Endothelial cell (in vitro differentiated cells): Measurements from ENCODE around the gene FAM9C. TPM values are rescaled to one million over a fixed set of nuclear protein-coding genes. Genes with fewer than 3 reads are reported as not detected.

Experiments used
- DNase-seq: peaks from one replicate; pipeline ENCODE4 v3.0.0; 2021; ENCODE audit warnings: low spot score
- H3K27ac Mint-ChIP-seq: one replicate; pipeline ENCODE4 v1.8.0; 2021; ENCODE audit warnings: mixed read lengths, inconsistent platforms; ENCODE audit not compliant: unreplicated experiment
- H3K27me3 Mint-ChIP-seq: one replicate; pipeline ENCODE4 v1.8.0; 2021; ENCODE audit warnings: mild to moderate bottlenecking, moderate library complexity, mixed read lengths, inconsistent platforms; ENCODE audit not compliant: unreplicated experiment
- H3K36me3 Mint-ChIP-seq: one replicate; pipeline ENCODE4 v1.8.0; 2021; ENCODE audit warnings: mild to moderate bottlenecking, low read depth, mixed read lengths, inconsistent platforms; ENCODE audit not compliant: unreplicated experiment
- H3K4me1 Mint-ChIP-seq: one replicate; pipeline ENCODE4 v1.8.0; 2021; ENCODE audit warnings: mild to moderate bottlenecking, mixed read lengths, inconsistent platforms; ENCODE audit not compliant: unreplicated experiment
- H3K4me3 Mint-ChIP-seq: one replicate; pipeline ENCODE4 v1.8.0; 2021; ENCODE audit warnings: mild to moderate bottlenecking, mixed read lengths, inconsistent platforms; ENCODE audit not compliant: unreplicated experiment
- H3K9me3 Mint-ChIP-seq: one replicate; pipeline ENCODE4 v1.8.0; 2021; ENCODE audit warnings: mixed read lengths, inconsistent platforms; ENCODE audit not compliant: unreplicated experiment
- CTCF ChIP-seq: fragments of 200-600 bp; sonication (generic); IDR thresholded peaks from one replicate; pipeline ENCODE4 v1.5.0; 2021; ENCODE audit warnings: antibody characterized with exemption; ENCODE audit not compliant: unreplicated experiment
- total RNA-seq: library from RNA; stranded (reverse); fragmentation: NEBNext Ultra II Directional; extraction: Animal tissue kit (Norgen Biotek cat#: 25700); gene quantifications from one replicate; pipeline ENCODE4 v1.2.1, GENCODE V29; 2021; ENCODE audit not compliant: unreplicated experiment

FAM9C gene
- total RNA-seq, 1 donor from 2014 or later, result not detected

DNA sequence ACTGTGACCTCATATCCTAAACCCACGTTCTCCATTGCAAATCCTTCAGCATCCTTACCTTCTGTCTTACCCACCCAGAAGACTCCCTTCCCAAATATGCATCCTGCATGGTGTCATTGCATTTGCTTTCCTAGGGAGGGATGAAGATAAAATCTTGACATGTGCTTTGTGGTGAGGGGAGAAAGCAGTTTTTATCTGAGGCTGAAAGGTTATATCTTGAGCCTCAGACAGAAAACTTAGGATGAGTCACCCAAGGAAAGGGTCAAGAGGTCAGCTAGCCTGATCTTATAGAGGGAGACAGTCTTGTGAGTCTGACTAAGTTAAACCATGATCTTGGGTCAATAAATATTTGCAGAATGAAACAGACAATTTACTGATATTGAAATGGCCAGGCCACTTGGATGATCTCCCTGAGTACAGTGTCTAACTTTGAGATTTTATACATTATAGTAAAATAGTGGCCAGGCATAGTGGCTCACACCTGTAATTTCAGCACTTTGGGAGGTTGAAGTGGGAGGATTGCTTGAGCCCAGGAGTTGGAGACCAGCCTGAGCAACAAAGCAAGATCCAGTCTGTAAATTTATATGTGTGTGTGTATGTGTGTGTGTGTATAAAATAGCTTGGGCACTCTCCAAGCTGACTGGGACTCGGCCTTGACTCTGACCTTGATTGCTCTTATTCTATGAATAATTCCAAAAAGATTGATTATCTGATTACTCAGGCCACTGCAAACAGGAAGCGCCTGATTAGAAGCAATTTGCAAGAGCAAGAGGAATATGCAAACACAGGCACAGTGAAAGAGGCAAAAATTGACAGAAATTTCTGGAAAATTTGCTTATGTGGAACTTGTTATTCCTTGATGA lies 15.4 kb upstream of the FAM9C start:
- Mint-ChIP-seq H3K27me3 (no peaks in the 10 kb centered on the region), H3K27ac (no peak overlapping the region), H3K4me1 (no peaks in the 10 kb centered on the region), H3K36me3 (no peaks in the 10 kb centered on the region), H3K4me3 (no peak overlapping the region), H3K9me3 (no peaks in the 10 kb centered on the region)
- no peak for DNase-seq
- TF ChIP-seq CTCF, result no peak

GRCh38 chrX:13055486-13055885 lies 11.1 kb upstream of the FAM9C start:
- no peak for TF ChIP-seq CTCF
- Mint-ChIP-seq H3K4me3 (no peak overlapping the region), H3K27me3 (no peaks in the 10 kb centered on the region), H3K4me1 (no peaks in the 10 kb centered on the region), H3K27ac (no peak overlapping the region), H3K9me3 (no peaks in the 10 kb centered on the region), H3K36me3 (no peaks in the 10 kb centered on the region)
- no peak for DNase-seq

GRCh38 chrX:13053171-13053570 lies 8.8 kb upstream of the FAM9C start:
- Mint-ChIP-seq H3K9me3 (no peaks in the 10 kb centered on the region), H3K4me3 (no peak overlapping the region), H3K4me1 (no peaks in the 10 kb centered on the region), H3K27ac (no peak overlapping the region), H3K27me3 (no peaks in the 10 kb centered on the region), H3K36me3 (no peaks in the 10 kb centered on the region)
- TF ChIP-seq CTCF, result no peak
- no peak for DNase-seq

DNA sequence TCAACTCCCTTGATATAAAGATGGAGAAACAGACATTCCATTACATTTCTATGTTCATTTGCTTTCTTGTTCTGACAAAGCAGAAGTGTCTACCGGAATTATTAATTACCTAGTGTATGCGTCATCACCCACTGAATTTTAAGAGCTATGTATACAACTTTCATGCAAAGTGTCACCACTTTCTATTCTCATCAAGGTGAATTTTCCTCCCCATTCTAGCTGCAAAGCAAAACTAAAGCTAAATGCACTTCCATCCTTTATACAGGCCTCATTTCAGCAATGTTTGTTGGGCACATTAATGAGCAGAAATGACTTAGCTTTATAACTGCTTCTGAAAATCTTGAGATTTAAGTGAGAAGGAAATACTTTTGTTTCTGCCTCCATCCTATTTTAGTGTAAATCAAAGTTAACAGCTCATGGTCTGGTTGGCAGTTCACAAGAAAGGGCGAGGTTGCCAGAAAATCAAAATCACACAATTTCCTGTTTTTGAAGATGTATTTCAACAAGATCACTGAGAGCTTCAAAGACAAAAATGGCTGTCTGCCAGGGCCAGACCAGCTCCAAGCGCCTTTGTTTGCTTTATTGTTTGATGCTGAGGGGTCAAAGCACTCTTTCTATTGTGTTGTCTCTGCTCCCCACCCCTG lies 7.2 kb upstream of the FAM9C start:
- no peak for DNase-seq
- no peaks in the 10 kb centered on the region for H3K9me3 Mint-ChIP-seq
- no peaks in the 10 kb centered on the region for H3K27me3 Mint-ChIP-seq
- H3K4me1 Mint-ChIP-seq, result no peaks in the 10 kb centered on the region
- no peak for TF ChIP-seq CTCF
- no peak overlapping the region for H3K27ac Mint-ChIP-seq
- H3K4me3 Mint-ChIP-seq, result no peak overlapping the region
- H3K36me3 Mint-ChIP-seq, result no peaks in the 10 kb centered on the region

GRCh38 chrX:13051167-13051528 lies 6.7 kb upstream of the FAM9C start:
- no peak for DNase-seq
- Mint-ChIP-seq H3K4me1 (no peaks in the 10 kb centered on the region), H3K27ac (no peak overlapping the region), H3K27me3 (no peaks in the 10 kb centered on the region), H3K9me3 (no peaks in the 10 kb centered on the region), H3K36me3 (no peaks in the 10 kb centered on the region), H3K4me3 (no peak overlapping the region)
- no peak for TF ChIP-seq CTCF
